GM18508 (cell line): ENCODE data around the gene TIGD2.
A peak's percentile ranks its signal among the peaks of the same experiment; 100 is the strongest.

Source experiments
- ATAC-seq: cut with Tn5 transposase; IDR thresholded peaks from one replicate; pipeline ENCODE4 v1.9.1; 2021; ENCODE audit warnings: moderate number of reproducible peaks; ENCODE audit not compliant: insufficient read depth, unreplicated experiment

The TIGD2 gene

DNA sequence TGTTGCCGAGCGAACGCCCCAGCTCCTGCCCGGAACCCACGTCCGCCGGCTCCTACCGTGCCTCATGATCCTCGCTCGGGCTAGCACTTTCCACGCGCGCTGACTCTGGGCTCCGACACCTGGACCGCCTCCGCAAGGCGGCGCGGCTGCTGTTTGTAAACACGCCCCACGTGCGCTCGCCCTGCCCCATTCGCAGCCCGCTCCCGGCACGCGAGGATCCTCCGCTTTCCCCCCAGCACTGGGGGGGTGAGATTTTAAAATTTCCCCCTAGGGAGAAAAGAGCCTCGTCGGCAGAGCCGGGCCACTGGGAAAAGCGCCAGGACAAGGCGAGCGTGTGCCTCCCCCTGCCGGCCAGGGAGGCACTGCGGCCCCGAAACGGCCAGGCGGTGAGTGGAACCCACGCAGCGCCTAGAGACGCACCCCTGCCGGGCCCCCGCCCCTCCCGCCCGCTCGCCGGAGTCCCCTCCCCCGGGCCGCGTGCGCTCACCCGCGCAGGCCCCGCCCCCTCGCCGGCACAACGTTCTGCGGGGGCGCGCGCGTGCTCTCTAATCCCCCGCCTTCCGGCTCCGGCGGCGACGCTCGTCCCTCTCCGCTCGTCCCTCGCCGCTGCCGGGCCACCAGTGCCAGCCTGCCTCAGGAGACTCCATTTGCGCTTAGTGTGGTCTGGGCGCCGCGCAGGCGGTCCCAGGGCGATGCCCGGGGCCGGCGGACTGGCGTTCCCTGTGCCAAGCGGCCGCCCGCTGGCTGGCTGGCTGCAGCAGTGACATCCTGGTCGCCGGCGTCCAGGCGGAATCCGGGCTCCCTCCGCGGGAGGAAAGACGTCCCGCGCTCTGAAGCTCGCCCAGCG lies at the start of gene TIGD2:
TIGD2 (plus strand) TSS at position 548 of the 847 bp plus-strand sequence. CDS start 1,442 bp downstream, outside the sequence.
- ATAC-seq: peak; percentile 61

- no peak for ATAC-seq
Observed at GRCh38 chr4:89064848-89065247, 46.5 kb upstream of the TIGD2 start.

- no peak for ATAC-seq
Observed at GRCh38 chr4:89067417-89067816, 43.9 kb upstream of the TIGD2 start.

GRCh38 chr4:89069481-89069880 lies 41.9 kb upstream of the TIGD2 start:
- peak; percentile 88 for ATAC-seq

GRCh38 chr4:89070041-89070440 lies 41.3 kb upstream of the TIGD2 start:
- ATAC-seq: peak; percentile 59

GRCh38 chr4:89071311-89071710 lies 40.0 kb upstream of the TIGD2 start:
- ATAC-seq: no peak

- ATAC-seq: no peak
Observed at GRCh38 chr4:89072921-89073320, 38.4 kb upstream of the TIGD2 start.

DNA sequence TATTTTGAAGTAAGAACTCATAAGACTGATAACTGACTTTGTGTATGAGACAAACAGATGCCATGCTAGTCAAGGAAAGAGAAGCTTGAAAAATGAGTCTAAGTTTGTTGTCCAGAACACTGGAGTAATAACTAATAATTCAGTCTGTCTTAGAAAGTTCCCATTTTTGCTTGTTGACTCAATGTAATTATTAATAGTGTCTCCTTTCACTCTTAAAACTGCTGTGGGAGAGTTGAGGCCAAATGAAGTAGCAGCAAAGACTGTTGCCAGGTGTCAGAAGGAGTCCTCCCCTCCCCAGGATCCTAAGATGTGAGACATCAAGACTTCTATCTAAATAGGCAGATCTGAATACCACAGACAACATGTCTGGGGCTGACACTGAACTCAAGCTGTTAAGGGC lies 33.6 kb upstream of the TIGD2 start:
- ATAC-seq: no peak

GRCh38 chr4:89078300-89078699 lies 33.0 kb upstream of the TIGD2 start:
- ATAC-seq: no peak

- no peak for ATAC-seq
Observed at GRCh38 chr4:89099034-89099433, 12.3 kb upstream of the TIGD2 start.

- no peak for ATAC-seq
Observed at GRCh38 chr4:89099471-89099870, 11.9 kb upstream of the TIGD2 start.

- peak; percentile 14 for ATAC-seq
Observed at GRCh38 chr4:89100853-89101252, 10.5 kb upstream of the TIGD2 start.

DNA sequence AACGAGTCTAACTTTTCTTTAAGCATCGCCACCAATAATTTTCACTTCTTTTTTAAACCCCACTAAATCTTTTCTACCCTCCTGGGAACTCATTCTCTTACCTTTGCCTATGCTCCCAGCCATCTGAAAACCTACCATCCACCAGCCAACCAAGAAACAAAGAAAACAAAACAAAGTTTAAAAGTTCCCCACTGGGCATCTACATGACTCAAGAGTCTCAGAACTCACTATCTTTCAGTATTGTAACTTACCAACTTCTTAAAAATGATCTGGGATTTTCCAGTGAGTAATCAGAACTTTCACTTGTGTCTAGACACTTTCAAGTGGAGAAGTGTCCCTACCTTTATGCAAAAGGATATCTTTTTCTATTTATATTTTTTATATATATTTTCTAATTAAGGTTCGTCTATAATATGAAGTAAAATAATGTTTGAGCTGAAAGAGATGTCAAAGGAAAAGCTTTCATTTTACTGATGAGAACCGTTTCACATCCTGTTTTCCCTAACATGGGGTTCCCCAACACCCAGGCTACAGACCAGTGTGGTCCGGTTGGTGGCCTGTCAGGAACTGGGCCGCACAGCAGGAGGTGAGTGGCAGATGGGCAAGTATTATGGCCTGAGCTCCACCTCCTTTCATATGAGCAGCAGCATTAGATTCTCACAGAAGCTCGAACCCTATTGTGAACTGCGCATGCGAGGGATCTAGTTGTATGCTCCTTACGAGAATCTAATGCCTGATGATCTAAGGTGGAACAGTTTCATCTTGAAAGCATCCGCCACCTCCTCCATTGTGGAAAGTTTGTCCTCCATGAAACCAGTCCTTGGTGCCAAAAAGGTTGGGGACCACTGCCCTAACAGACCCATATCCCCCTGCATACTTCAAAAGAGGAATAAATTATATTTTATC lies 9.8 kb upstream of the TIGD2 start:
- peak; percentile 85 for ATAC-seq

DNA sequence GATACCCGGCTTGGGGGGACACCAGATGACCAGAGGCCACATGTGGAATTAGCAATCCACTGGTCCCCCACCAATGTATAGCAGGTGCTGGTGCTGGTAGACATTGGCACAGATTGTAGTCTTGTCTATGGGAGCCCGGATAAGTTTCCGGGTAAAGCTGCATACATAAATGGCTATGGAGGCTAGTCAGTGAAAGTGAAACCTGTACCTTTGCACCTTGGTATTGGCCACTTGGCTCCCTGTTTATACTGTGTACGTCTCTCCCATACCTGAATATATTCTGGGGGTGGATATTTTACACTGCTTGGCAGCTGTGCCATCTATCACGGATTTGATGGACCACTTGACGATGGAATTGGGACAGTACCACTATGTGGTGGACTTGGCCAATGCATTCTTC lies 5.6 kb upstream of the TIGD2 start:
- no peak for ATAC-seq

DNA sequence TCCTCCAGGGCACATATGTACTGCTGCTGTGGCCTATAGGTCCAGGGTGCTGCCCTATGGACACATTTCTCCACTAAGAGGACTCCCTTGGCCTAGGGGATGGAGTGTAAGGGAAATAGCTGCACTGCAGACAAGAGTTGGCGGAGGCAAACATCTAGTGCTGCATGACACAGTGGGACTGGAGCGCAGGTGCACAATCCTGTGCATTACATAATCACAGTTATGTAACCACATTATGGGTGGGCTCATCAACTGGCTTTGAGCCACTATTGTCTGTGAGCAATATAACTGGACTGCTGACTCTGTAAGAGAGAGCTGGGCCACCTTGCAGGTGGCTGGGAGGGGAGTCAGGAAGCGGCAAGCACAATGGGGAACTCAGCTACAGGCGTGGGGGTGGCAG lies 3.2 kb upstream of the TIGD2 start:
- no peak for ATAC-seq

DNA sequence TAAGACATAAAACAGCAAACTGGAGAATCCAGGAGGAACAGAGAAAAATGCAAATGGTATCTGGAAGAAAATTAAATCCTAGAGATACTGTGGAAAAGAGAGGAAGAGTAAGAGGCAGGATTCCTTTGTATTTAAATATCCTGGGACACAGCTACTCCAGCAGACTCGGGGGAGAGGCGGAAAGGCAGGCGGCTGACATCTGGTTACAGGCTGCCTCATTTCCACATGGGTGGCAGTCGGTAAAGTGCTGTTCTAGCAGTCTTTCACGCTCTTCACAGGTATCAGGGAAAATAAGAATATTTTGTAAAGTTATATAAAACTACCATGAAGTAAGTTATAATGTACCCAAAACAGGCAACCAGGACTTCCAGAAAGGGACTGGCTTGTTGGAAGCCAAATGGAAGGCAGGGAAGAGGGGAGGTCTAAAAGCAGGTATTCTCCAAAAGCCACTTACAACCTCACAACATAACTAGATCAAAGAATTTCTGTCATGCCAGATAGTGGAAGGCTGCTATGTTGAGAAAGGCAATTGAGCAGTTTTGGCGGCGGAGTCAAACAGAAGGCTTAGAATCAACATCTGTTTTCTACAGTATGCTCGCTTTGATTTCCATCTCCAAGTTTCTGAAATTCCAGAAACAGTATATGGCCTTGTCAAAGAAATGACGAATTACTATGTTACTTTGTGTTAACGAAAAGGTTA lies 1.3 kb upstream of the TIGD2 start:
- no peak for ATAC-seq

DNA sequence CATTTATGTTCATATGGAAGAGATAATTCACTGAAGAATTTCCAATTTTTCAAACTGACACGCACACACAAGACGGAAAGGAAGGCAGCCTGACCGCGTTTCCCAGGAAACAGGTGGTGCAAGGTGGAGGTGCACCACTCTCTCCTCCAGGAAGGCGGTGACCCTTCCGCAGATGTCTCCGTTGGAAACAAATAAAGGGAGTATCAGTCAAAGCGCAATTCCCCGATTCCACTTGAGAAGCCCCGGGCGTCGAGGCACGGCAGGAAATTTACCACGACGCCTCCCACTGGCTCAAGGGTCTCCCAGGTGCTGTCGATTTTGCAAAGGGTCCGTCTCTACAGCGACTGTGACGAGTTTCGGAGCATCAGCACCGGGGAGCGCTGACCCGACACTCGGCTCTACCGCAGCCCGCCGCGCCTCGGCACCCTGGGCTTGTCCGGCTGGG lies 770 bp upstream of the TIGD2 start:
- no peak for ATAC-seq

GRCh38 chr4:89111833-89112563 lies 665 bp downstream of the TIGD2 start:
- no peak for ATAC-seq

- ATAC-seq: no peak
Observed at GRCh38 chr4:89113415-89113814, 2.1 kb downstream of the TIGD2 start.

DNA sequence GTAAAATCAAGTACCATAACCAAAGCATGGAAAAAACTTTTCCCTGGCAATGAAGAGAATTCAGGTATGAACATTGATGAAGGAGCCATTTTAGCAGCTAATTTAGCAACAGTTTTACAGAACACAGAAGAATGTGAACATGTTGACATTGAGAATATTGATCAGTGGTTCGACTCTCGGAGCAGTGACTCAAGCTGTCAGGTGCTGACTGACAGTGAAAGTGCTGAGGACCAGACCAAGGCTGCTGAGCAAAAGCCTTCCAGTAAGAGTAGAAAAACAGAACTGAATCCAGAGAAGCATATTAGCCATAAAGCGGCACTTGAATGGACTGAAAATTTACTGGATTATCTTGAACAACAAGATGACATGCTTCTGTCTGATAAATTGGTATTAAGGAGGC lies 2.8 kb downstream of the TIGD2 start:
- ATAC-seq: peak; percentile 38
